T-cell (primary cell): ENCODE measurements around the gene TRNP1. TPM values are rescaled to one million over a fixed set of nuclear protein-coding genes. Genes with fewer than 3 reads are reported as not detected.
"Not testable (repeated sequence)": the region's sequence is repeated elsewhere in the genome, so short reads cannot be mapped to it uniquely, and the experiment has no call there.

Source experiments
- ATAC-seq, 4 experiments: fragments of 200-7000 bp in 3 of 4; fragments of 150-1000 bp in 1 of 4; cut with Tn5 transposase; replicated peaks in 1 of 4; 1 replicate in 3 of 4; 2 replicates in 1 of 4; pipeline ENCODE4 v1.10.0; 2021; ENCODE audit warnings: moderate library complexity in 3 of 4, mild to moderate bottlenecking in 2 of 4, moderate number of reproducible peaks in 1 of 4
- CTCF ChIA-PET, 2 donors: fragments of 300-600 bp; sonication (Branson Sonifier 250); formaldehyde crosslinking; loops; one replicate each; lab custom pipeline; 2022; ENCODE audit warnings: antibody characterized with exemption in 2 of 2; lab: Charles Lee
- POLR2A ChIA-PET, 2 donors: fragments of 300-600 bp; sonication (Branson Sonifier 250); formaldehyde crosslinking; loops; one replicate each; lab custom pipeline; 2022; ENCODE audit warnings: antibody characterized with exemption in 2 of 2; lab: Charles Lee
- DNase-seq, 35 experiments: peaks; one replicate each; pipeline versions ENCODE4 v3.0.0 to v3.0.0-alpha.2; 2013 to 2023
- H3K27ac ChIP-seq: one replicate; pipeline ENCODE4 v1.5.1; 2013; ENCODE audit warnings: low read length
- H3K27me3 ChIP-seq, 2 experiments: replicated peaks in 1 of 2; 1 replicate in 1 of 2; 2 replicates in 1 of 2; pipeline versions ENCODE4 v1.6.1 to v1.7.0; 2013; ENCODE audit warnings: low read length in 1 of 2, mixed read lengths in 1 of 2; ENCODE audit not compliant: control insufficient read depth in 2 of 2, insufficient read depth in 2 of 2; ENCODE audit errors: extremely low read depth in 1 of 2
- H3K36me3 ChIP-seq, 2 donors: 1 replicate in 1 of 2; 2 replicates in 1 of 2; pipeline versions ENCODE4 v1.6.1 to v1.7.0; 2013; ENCODE audit warnings: low read length in 1 of 2; ENCODE audit not compliant: control insufficient read depth in 2 of 2, insufficient read depth in 1 of 2; ENCODE audit errors: extremely low read depth in 1 of 2
- H3K4me1 ChIP-seq, 2 experiments: 1 replicate in 1 of 2; 2 replicates in 1 of 2; pipeline versions ENCODE4 v1.6.1 to v1.7.0; 2013; ENCODE audit warnings: low read length in 2 of 2, mixed read lengths in 1 of 2; ENCODE audit not compliant: insufficient read depth in 2 of 2, control insufficient read depth in 1 of 2; ENCODE audit errors: extremely low read depth in 1 of 2
- H3K4me3 ChIP-seq, 2 donors: 1 replicate in 1 of 2; 2 replicates in 1 of 2; pipeline versions ENCODE4 v1.5.1 to v1.7.0; 2013; ENCODE audit warnings: mild to moderate bottlenecking in 2 of 2, low read length in 1 of 2, moderate library complexity in 1 of 2; ENCODE audit not compliant: control insufficient read depth in 1 of 2; ENCODE audit errors: extremely low read depth in 1 of 2
- H3K9me3 ChIP-seq: 2 replicates; pipeline ENCODE4 v1.7.0; 2013
- H3K27ac Mint-ChIP-seq, 2 donors: one replicate each; pipeline ENCODE4 v1.8.0; 2020 to 2021; ENCODE audit warnings: mild to moderate bottlenecking in 2 of 2, mixed read lengths in 2 of 2
- H3K27me3 Mint-ChIP-seq, 2 donors: one replicate each; pipeline ENCODE4 v1.8.0; 2021 to 2022; ENCODE audit warnings: mixed read lengths in 2 of 2
- H3K36me3 Mint-ChIP-seq: one replicate; pipeline ENCODE4 v1.8.0; 2021; ENCODE audit warnings: mixed read lengths
- H3K4me1 Mint-ChIP-seq, 3 donors: one replicate each; pipeline ENCODE4 v1.8.0; 2020 to 2022; ENCODE audit warnings: mixed read lengths in 3 of 3, mild to moderate bottlenecking in 1 of 3
- H3K4me3 Mint-ChIP-seq, 3 donors: one replicate each; pipeline ENCODE4 v1.8.0; 2020 to 2022; ENCODE audit warnings: mild to moderate bottlenecking in 3 of 3, mixed read lengths in 3 of 3, moderate library complexity in 3 of 3
- H3K9me3 Mint-ChIP-seq, 3 donors: one replicate each; pipeline ENCODE4 v1.8.0; 2020 to 2022; ENCODE audit warnings: mixed read lengths in 3 of 3
- WGBS: methylation state at CpG from one replicate; pipeline ENCODE4 v1.1.5; 2013; ENCODE audit warnings: missing lambda C conversion rate; ENCODE audit not compliant: insufficient coverage; 5-methylcytosine and 5-hydroxymethylcytosine counted together
- total RNA-seq, 35 experiments: library from RNA in 6 of 35; stranded (reverse) in 6 of 35; fragments of 120-200 nt in 1 of 35; gene quantifications; one replicate each; pipeline versions ENCODE4 v1.2.1 to v1.2.4 and lab custom pipeline; 2013 to 2026

Gene TRNP1, protein sequence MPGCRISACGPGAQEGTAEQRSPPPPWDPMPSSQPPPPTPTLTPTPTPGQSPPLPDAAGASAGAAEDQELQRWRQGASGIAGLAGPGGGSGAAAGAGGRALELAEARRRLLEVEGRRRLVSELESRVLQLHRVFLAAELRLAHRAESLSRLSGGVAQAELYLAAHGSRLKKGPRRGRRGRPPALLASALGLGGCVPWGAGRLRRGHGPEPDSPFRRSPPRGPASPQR
- total RNA-seq (under 1 TPM in 3 of 5 donors, not detected in 2; 0.26 to 0.53 (median 0.38) TPM), total RNA-seq (lab: John Stamatoyannopoulos, UW) (0 to 0.61 (median 0.14) reads per million in 29 experiments)
- total RNA-seq (2013), result 0.28 TPM

DNA sequence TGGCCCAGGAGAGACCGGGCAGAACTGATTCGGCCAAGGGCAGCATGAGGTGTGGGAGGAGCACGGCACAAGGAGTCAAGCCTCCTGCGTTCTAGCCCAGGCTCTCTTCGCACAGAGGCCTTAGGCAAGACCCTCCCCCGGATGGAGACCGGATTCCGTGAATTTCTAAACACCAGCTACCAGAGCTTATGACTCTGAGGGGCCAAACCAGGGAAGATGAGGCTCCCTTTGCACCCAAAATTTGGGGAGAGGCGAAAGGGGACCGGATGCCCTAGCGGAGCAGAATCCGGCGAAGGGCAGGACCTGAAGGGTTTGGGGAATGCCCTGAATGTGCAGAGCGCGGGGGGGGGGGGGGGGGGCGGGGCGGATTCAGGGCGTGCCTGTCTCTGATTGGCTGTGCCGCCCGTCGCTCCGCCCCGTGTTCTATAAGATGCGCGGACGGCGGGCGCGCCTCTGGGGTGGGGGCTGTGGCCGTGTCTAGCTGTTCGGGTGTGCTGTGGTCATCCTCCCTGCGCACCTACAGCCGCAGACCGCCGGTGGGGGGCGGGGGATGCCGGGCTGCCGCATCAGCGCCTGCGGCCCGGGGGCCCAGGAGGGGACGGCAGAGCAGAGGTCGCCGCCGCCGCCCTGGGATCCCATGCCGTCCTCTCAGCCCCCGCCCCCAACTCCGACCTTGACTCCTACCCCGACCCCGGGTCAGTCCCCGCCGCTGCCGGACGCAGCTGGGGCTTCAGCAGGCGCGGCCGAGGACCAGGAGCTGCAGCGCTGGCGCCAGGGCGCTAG, at the start of gene TRNP1:
TRNP1 (plus strand) TSS at position 456 of the 783 bp plus-strand sequence; CDS start at position 551, 95 bp downstream.
- Mint-ChIP-seq H3K36me3 (no peaks in the 10 kb centered on the region), H3K9me3 (no peaks in the 10 kb centered on the region), H3K4me1 (peaks cover 15 to 23% (median 22%) of the 10 kb centered on the region in 3 donors), H3K27me3 (peaks cover 39 to 62% of the 10 kb centered on the region in 2 donors), H3K4me3 (peak within 1 kb of the TSS; percentile 75 to 78 (median 75)), H3K27ac (peak within 1 kb of the TSS in 1 of 2 donors; percentile 61)
- peak within 1 kb of the TSS; percentile 32 to 50 for H3K4me3 ChIP-seq
- H3K36me3 ChIP-seq, result no peaks in the 10 kb centered on the region
- H3K9me3 ChIP-seq, result no peaks in the 10 kb centered on the region
- 0% methylated on average over 31 of the region's 61 CpGs for WGBS
- ChIA-PET CTCF (interaction anchor here in 1 of 2 donors (0.6 kb wide), 2 partner anchors 43 to 94 kb away, joined by 3 to 5 read pairs; no protein-coding TSS in a partner anchor), POLR2A (interaction anchor here in 1 of 2 donors (0.5 to 0.6 kb wide), 2 partner anchors 43 to 230 kb away, joined by 4 to 5 read pairs; no protein-coding TSS in a partner anchor)
- DNase-seq (peak; percentile 15 to 83 (median 48)), ATAC-seq (peak; percentile 69 to 78 (median 72))
- peaks cover 0 to 26% of the 10 kb centered on the region in 2 experiments for H3K4me1 ChIP-seq
- peaks cover 16 to 76% of the 10 kb centered on the region in 2 experiments for H3K27me3 ChIP-seq
- H3K27ac ChIP-seq, result no peak within 1 kb of the TSS

DNA sequence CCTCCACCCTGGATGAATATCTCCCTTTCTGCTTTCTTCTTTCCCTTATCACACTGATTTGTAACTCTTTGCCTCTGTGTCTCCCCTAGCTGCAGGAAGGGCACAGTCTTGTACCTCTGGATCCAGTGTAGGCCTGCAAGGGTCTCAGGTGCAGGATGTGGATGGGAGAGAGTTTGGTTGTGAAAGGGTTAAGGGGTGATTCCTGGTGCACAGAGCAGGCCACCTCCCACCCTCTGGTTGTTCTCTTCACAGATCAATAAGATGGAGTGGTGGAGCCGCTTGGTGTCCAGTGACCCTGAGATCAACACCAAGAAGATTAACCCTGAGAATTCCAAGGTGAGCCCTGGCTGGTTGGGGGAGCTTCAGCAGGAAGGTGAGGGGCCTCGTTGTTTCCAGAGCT, 48.4 kb upstream of the TRNP1 start:
- ChIA-PET CTCF (no interaction called here), POLR2A (no interaction called here)
- no peak for ATAC-seq
- Mint-ChIP-seq H3K36me3 (peaks cover 43% of the 10 kb centered on the region), H3K27me3 (no peaks in the 10 kb centered on the region), H3K4me3 (no peak overlapping the region), H3K4me1 (no peaks in the 10 kb centered on the region), H3K27ac (no peak overlapping the region), H3K9me3 (no peaks in the 10 kb centered on the region)
- Histone ChIP-seq H3K4me1 (no peaks in the 10 kb centered on the region), H3K27me3 (no peaks in the 10 kb centered on the region), H3K36me3 (peaks cover 14 to 60% of the 10 kb centered on the region in 2 donors), H3K9me3 (no peaks in the 10 kb centered on the region), H3K4me3 (no peak overlapping the region), H3K27ac (no peak overlapping the region)
- 92% methylated on average over 2 of the region's 2 CpGs for WGBS
- no peak for DNase-seq

DNA sequence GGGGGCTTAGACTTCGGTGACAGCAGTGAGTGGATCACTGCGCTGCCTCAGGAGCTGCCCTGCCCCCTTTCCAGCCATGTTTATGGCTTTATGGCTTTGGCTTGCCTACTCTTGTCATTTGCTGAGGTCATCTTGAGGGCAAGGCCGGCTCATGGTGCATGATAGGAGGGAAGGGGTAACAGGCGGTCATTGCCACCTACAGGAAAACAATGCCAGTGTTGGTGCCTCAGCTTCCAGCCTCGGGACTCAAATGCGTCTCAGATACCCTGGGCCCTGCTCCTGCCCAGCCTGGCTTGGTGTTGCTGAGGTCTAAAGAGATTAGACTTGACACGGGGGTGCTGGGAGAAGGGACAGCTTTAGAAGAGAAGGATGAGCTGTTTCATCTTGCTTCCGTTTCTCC, 47.8 kb upstream of the TRNP1 start:
- Histone ChIP-seq H3K27me3 (no peaks in the 10 kb centered on the region), H3K9me3 (no peaks in the 10 kb centered on the region), H3K36me3 (peaks cover 14 to 60% of the 10 kb centered on the region in 2 donors), H3K27ac (no peak overlapping the region), H3K4me3 (no peak overlapping the region), H3K4me1 (no peaks in the 10 kb centered on the region)
- Mint-ChIP-seq H3K27me3 (no peaks in the 10 kb centered on the region), H3K4me1 (no peaks in the 10 kb centered on the region), H3K36me3 (peaks cover 46% of the 10 kb centered on the region), H3K27ac (no peak overlapping the region), H3K9me3 (no peaks in the 10 kb centered on the region), H3K4me3 (no peak overlapping the region)
- DNase-seq (no peak), ATAC-seq (no peak)
- 99% methylated on average over 8 of the region's 8 CpGs for WGBS
- POLR2A ChIA-PET, result no interaction called here
- CTCF ChIA-PET, result interaction anchor here in 1 of 2 donors (0.6 kb wide), 1 partner anchor 75 kb away, joined by 3 read pairs; no protein-coding TSS in a partner anchor

DNA sequence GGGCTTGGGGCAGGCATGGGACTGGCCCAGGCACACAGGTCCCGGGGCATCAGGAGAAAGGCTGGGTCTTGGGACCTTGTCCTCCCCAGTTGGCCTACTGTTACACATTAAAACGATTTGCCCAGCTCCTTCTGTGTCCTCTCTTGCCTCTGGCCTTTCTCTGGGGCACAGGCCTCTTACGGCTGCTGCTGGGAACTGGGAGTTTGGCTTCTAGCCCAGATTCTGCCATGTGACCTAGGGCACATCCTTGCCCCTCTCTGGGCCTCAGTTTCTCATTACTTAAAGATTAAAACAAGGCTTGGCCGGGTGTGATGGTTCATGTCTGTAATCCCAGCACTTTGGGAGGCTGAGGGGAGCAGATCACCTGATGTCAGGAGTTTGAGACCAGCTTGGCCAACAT, 47.2 kb upstream of the TRNP1 start:
- Mint-ChIP-seq H3K4me3 (no peak overlapping the region), H3K27ac (no peak overlapping the region), H3K4me1 (no peaks in the 10 kb centered on the region), H3K36me3 (peaks cover 48% of the 10 kb centered on the region), H3K9me3 (no peaks in the 10 kb centered on the region), H3K27me3 (no peaks in the 10 kb centered on the region)
- Histone ChIP-seq H3K27ac (no peak overlapping the region), H3K4me3 (no peak overlapping the region), H3K36me3 (peaks cover 14 to 57% of the 10 kb centered on the region in 2 donors), H3K4me1 (no peaks in the 10 kb centered on the region), H3K9me3 (no peaks in the 10 kb centered on the region), H3K27me3 (no peaks in the 10 kb centered on the region)
- POLR2A ChIA-PET, result no interaction called here
- 93% methylated on average over 2 of the region's 4 CpGs for whole genome bisulfite sequencing
- no peak for ATAC-seq
- CTCF ChIA-PET, result interaction anchor here in 1 of 2 donors (0.6 kb wide), 1 partner anchor 75 kb away, joined by 3 read pairs; no protein-coding TSS in a partner anchor
- no peak for DNase-seq

DNA sequence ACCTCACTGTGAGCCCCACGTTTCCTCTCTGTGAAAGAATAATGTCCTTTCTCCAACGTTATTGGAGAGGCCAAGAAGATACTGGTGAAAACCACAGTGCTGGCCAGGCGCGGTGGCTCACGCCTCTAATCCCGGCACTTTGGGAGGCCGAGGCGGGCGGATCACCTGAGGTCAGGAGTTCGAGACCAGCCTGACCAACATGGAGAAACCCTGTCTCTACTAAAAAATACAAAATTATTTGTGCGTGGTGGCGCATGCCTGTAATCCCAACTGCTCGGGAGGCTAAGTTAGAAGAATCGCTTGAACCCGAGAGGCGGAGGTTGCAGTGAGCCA, 44.8 kb upstream of the TRNP1 start:
- H3K27ac Mint-ChIP-seq, H3K27me3 ChIP-seq, POLR2A ChIA-PET, H3K9me3 Mint-ChIP-seq, CTCF ChIA-PET, H3K27me3 Mint-ChIP-seq, H3K4me3 Mint-ChIP-seq, H3K27ac ChIP-seq, H3K4me1 ChIP-seq, ATAC-seq, H3K9me3 ChIP-seq, H3K4me3 ChIP-seq, H3K4me1 Mint-ChIP-seq, DNase-seq: not testable (repeated sequence)
- peaks cover 46% of the 10 kb centered on the region for H3K36me3 Mint-ChIP-seq
- WGBS, result 91% methylated on average over 6 of the region's 16 CpGs
- H3K36me3 ChIP-seq, result peaks cover 14 to 37% of the 10 kb centered on the region in 2 donors

DNA sequence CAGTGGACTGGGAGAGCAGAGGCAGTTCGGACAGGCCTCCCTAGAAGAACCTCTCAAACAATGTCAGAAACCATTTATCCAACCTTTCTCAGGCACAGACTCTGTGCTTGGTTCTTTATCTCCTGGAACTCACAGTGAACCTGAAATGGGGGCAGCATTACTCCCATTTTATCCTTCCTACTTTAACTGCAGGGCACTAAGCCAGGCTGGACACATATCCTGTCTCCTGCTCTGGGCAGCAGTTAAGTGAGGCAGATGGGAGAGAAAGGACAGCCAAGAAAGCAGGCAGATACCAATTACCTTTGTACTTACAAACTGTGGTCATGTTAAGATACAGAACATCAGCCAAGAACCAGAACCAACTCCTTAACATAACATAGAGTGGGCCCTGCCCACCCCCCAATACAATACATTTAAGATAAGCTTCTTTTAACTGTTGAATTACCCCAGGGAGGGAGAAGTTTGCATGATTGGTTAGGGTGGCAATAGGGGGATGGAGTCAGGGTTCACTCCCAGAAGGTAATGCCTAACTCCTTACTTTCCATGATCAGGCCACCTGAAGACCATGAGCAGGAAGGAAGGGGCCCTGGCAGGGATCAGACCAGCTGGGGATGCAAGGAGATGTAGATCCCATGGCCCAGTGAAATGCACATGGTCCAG, 44.1 kb upstream of the TRNP1 start:
- no peak overlapping the region for H3K27ac ChIP-seq
- H3K27me3 Mint-ChIP-seq, result no peaks in the 10 kb centered on the region
- no peaks in the 10 kb centered on the region for H3K4me1 ChIP-seq
- CTCF ChIA-PET, result no interaction called here
- 89% methylated on average over 1 of the region's 1 CpG for WGBS
- H3K36me3 Mint-ChIP-seq, result peaks cover 48% of the 10 kb centered on the region
- ATAC-seq (no peak), DNase-seq (no peak)
- no peaks in the 10 kb centered on the region for H3K9me3 ChIP-seq
- H3K9me3 Mint-ChIP-seq, result no peaks in the 10 kb centered on the region
- no peak overlapping the region for H3K4me3 ChIP-seq
- no peak overlapping the region for H3K27ac Mint-ChIP-seq
- H3K4me3 Mint-ChIP-seq, result no peak overlapping the region
- H3K27me3 ChIP-seq, result no peaks in the 10 kb centered on the region
- peaks cover 14 to 30% of the 10 kb centered on the region in 2 donors for H3K36me3 ChIP-seq
- no peaks in the 10 kb centered on the region for H3K4me1 Mint-ChIP-seq
- POLR2A ChIA-PET, result no interaction called here
